ENCODE measurements around the gene LRRC3C.

Gene LRRC3C

DNA sequence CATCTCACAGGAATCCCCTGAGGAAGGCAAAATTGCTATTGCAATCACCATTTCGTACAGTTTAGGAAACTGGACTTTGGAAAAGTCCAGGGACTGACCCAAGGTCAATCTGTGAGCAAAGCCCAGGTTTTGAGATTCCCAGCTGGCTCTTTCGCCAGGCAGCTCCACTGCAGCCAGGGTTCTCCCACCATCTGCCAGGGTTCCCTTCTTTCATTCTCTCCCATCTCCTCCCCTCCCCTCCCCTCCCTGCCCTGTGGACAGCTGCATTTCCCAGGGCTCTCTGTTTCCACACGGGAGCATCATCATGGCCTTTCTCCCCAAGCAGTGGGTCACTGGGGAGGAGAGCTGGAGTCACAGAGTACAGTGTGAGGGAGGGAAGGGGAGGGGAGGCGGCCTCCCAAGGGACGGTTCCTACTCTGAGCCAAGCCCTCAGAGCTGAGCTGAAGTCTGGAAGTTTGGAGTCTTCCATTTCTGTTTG lies 23.4 kb downstream of the LRRC3C start:
- H3K4me3 ChIP-seq (replicated peaks; ENCODE audit: low read depth, low read length), result no peak overlapping the region
- TF ChIP-seq, protein P1, sequence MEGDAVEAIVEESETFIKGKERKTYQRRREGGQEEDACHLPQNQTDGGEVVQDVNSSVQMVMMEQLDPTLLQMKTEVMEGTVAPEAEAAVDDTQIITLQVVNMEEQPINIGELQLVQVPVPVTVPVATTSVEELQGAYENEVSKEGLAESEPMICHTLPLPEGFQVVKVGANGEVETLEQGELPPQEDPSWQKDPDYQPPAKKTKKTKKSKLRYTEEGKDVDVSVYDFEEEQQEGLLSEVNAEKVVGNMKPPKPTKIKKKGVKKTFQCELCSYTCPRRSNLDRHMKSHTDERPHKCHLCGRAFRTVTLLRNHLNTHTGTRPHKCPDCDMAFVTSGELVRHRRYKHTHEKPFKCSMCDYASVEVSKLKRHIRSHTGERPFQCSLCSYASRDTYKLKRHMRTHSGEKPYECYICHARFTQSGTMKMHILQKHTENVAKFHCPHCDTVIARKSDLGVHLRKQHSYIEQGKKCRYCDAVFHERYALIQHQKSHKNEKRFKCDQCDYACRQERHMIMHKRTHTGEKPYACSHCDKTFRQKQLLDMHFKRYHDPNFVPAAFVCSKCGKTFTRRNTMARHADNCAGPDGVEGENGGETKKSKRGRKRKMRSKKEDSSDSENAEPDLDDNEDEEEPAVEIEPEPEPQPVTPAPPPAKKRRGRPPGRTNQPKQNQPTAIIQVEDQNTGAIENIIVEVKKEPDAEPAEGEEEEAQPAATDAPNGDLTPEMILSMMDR (IDR thresholded peaks at IDR 0.05; ENCODE audit: low read length, missing control alignments), result no peak
- peak; percentile 11 for DNase-seq (ENCODE audit: low read depth)

DNA sequence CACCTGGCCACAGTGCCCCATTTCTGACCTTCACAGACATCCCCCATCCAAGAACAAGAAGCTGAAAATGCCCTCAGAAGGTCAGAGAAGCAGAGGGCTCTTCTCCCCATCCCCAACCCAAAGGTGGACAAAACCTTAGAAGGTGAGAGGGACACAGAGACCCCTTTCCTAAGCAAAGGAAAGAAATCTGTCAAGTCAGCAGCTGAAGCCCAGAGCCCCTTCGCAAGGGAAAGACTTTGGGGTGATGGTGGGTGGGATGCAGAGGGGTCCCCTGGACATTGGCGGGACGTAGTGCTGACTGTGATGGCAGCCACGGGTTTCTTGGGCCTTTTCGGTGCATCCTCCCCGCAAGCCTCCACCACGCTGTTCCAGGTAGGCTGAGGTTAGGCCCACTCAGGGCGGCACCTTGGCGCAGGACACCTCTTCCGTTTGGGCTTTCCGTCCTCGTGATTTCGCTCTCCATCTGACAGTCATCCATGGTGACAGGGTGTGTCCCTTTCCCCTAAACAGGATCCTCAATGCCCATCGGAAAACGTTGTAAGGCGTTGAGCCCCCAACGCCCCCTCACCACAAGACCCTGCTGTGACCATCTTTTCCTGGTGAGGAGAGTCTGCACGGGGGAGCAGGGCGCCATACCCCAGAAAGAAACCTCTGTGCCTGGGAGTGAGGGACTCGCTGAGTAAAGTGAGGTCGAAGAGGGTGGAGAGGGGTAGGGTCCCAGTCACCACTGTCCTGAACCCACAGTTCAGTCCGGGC lies 24.6 kb downstream of the LRRC3C start:
- TF ChIP-seq, protein P1 (IDR thresholded peaks at IDR 0.05; ENCODE audit: low read length, missing control alignments), result no peak
- peak overlapping the region; percentile 44 for H3K4me3 ChIP-seq (replicated peaks; ENCODE audit: low read depth, low read length)
- no peak for DNase-seq (ENCODE audit: low read depth)

DNA sequence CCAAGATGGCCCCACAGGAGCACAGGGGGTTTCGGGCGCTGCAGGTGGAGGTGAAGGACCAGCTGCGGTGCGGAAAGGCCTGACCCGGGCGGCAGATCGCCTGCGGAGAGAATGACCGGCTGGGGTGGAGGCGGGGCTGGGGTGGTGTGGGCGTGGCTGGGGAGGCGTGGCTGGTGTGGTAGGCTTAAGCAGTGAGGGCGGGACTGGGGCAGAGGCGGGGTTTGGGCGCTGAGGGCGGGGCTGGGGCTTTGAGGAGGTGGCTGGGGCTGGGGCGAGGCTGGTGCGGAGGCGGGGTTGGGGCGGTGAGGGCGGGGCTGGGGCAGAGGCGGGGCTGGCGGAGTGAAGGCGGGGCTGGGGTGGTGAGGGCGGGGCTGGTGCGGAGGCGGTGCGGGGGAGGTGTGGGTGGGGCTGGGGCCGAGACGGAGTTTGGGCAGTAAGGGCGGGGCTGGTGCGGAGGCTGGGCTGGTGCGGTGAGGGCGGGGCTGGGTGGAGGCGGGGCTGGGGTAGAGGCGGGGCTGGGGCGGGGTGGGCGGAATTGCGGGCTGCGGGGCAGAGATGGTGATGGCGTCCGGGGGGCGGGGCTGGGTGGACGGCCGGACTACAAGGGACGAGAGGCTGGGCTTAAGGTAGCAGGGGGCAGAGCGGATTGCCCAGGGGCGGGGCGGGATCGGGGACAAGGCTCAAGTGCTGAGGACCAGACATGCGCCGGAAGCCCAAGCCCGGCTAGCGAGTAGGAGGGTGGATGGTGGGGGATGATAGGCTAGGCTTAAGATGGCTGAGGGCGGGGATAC lies 25.3 kb downstream of the LRRC3C start:
- peak overlapping the region; percentile 47 for H3K4me3 ChIP-seq (replicated peaks; ENCODE audit: low read depth, low read length)
- TF ChIP-seq, protein P1 (IDR thresholded peaks at IDR 0.05; ENCODE audit: low read length, missing control alignments), result no peak
- peak; percentile 95 for DNase-seq (ENCODE audit: low read depth)

DNA sequence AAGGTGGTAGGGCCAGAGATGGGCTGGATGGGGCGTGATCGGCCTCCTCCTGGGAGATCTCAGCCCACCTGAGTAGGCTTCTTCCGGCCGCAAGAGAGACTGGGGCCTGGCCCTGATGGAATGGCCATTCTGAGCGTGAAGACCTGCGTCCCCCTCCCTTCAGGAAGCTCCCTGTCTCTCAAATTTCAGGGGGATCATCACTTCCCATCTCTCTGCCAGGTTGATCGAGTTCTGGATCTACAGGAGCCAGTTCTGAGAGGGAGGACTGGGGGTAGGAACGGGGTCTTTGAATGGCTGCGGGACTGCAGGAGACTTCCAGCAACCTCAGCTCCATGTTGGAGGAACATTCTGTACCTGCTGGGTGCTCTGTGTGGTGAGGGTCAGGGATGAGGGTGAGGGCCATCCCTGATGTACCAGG lies 25.9 kb downstream of the LRRC3C start:
- H3K4me3 ChIP-seq (replicated peaks; ENCODE audit: low read depth, low read length), result peak overlapping the region; percentile 47
- DNase-seq (ENCODE audit: low read depth), result no peak
- TF ChIP-seq, protein P1 (IDR thresholded peaks at IDR 0.05; ENCODE audit: low read length, missing control alignments), result no peak

DNA sequence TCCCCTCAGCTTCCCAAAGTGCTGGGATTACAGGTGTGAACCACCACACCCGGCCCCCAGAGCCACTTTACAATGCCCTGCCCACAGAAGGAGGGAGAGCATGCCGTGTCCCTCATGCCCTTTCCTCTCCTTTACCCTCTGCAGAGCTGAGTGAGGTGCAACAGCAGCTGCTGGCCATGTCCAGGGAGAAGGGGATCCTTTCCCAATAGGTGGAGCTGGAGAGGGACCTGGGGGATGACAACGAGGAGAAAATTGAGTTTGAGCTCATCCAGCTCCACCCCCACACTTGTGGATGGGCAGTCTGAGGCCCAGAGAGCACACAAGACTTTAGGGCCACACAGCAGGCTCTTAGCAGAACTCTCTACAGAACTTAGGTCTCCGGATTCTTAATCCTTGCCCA lies 27.3 kb downstream of the LRRC3C start:
- DNase-seq (ENCODE audit: low read depth), result no peak
- TF ChIP-seq, protein P1 (IDR thresholded peaks at IDR 0.05; ENCODE audit: low read length, missing control alignments), result no peak
- no peak overlapping the region for H3K4me3 ChIP-seq (replicated peaks; ENCODE audit: low read depth, low read length)

DNA sequence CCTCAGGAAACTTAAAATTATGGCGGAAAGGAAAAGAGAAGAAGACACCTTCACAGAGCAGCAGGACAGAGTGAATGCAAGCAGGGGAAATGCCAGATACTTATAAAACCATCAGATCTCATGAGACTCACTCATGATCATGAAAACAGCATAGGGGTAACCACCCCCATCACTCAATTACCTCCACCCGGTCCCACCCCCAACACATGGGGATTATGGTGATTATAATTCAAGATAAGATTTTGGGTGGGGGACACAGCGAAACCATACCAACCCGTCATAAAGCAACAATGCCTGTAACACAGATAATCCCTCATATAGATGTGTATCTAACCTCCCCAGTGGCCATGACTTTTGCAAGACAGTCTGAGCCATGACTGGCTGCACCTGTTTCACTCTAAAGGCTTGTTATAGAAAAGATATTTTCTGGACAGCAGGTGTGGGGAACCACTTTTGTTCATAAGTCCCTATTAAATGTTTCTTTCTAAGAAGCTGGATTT lies 28.2 kb downstream of the LRRC3C start:
- no peak overlapping the region for H3K4me3 ChIP-seq (replicated peaks; ENCODE audit: low read depth, low read length)
- TF ChIP-seq, protein P1 (IDR thresholded peaks at IDR 0.05; ENCODE audit: low read length, missing control alignments), result no peak
- DNase-seq (ENCODE audit: low read depth), result no peak
